ENCODE measurements around the gene CPS1.

Gene CPS1

DNA sequence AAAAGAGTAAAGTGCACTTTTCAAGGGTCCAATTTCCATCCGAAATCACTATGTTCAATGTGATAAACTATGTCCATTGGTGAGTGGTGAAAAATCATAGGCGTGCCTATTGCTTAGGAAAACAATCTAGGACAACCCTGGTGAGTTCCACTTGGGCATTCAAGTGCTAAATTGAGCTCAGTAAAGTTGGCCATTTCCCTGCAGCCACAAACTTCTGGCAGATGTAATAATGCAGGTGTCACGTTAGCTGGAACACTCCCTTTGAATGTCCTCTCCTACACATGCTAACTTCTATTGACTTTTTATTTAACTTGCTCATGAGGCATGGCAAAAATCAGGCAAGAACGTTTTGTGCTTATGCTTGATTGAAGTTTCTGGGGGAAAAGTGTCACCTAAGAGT is 67.1 kb downstream of the CPS1 start:
- Histone ChIP-seq H2AK5ac (ENCODE audit: low read length) (no peak overlapping the region), H3K9me3 (ENCODE audit: insufficient read depth, low read depth, low read length) (no peaks in the 10 kb centered on the region), H3K4me3 (ENCODE audit: low read depth, low read length) (no peak overlapping the region), H3K79me2 (ENCODE audit: control insufficient read depth, insufficient read depth, low read length, poor library complexity) (no peaks in the 10 kb centered on the region), H3K23ac (ENCODE audit: low read length) (no peak overlapping the region), H3K4me1 (ENCODE audit: control insufficient read depth in 1 of 2, insufficient read depth in 2 of 2, low read length in 2 of 2) (peaks cover 2 to 5% of the 10 kb centered on the region in 2 experiments), H3K27ac (ENCODE audit: low read depth, low read length) (no peak overlapping the region), H3K4ac (ENCODE audit: low read depth, low read length) (no peak overlapping the region), H3K4me2 (ENCODE audit: low read length) (no peak overlapping the region), H2BK5ac (ENCODE audit: low read depth, low read length, poor library complexity) (no peak overlapping the region), H2AFZ (ENCODE audit: insufficient read depth, low read length, poor library complexity) (no peak overlapping the region), H2BK12ac (ENCODE audit: low read length) (no peak overlapping the region), H3K9ac (ENCODE audit: low read length) (no peak overlapping the region), H3K18ac (ENCODE audit: low read length) (no peak overlapping the region), H4K91ac (ENCODE audit: low read depth, low read length) (no peak overlapping the region), H3K79me1 (ENCODE audit: low read length) (no peaks in the 10 kb centered on the region), H4K8ac (ENCODE audit: low read depth, low read length) (no peak overlapping the region), H3K27me3 (ENCODE audit: insufficient read depth, low read length) (no peaks in the 10 kb centered on the region), H3K36me3 (ENCODE audit: control insufficient read depth in 1 of 2, insufficient read depth in 2 of 2, low read length in 2 of 2) (no peaks in the 10 kb centered on the region), H4K12ac (ENCODE audit: low read depth, low read length) (no peak overlapping the region), H3K14ac (ENCODE audit: low read length) (no peak overlapping the region), H2BK120ac (ENCODE audit: insufficient read depth, low read length, poor library complexity) (no peak overlapping the region)
- DNase-seq, result no peak
- no CpG with 5 or more reads among the region's 4 CpGs for WGBS (ENCODE audit: extremely low coverage, insufficient coverage, insufficient read length)

DNA sequence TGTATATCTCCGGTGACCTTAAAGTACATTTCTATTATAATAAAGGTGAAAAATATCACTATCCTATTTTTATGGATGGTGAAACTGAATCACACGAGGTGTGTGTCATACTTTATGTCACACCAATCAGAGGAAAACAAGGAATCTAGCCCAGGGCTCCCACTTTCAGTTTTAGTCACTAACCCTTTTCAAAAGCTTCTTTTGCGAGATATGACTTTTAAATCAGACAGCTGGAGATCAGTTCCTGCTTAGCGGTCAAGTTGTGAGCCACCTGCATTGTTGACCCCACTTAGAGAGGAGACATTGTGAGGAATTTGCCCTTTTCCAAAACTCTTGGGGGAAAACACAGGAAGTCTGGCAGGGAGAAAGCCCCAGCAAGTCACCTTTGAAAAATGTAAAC is 70.5 kb downstream of the CPS1 start:
- Histone ChIP-seq H3K9me3 (ENCODE audit: insufficient read depth, low read depth, low read length) (no peaks in the 10 kb centered on the region), H3K4me1 (ENCODE audit: control insufficient read depth in 1 of 2, insufficient read depth in 2 of 2, low read length in 2 of 2) (peaks cover 2 to 5% of the 10 kb centered on the region in 2 experiments), H3K9ac (ENCODE audit: low read length) (no peak overlapping the region), H3K27me3 (ENCODE audit: insufficient read depth, low read length) (no peaks in the 10 kb centered on the region), H3K4me2 (ENCODE audit: low read length) (no peak overlapping the region), H3K36me3 (ENCODE audit: control insufficient read depth in 1 of 2, insufficient read depth in 2 of 2, low read length in 2 of 2) (no peaks in the 10 kb centered on the region), H4K12ac (ENCODE audit: low read depth, low read length) (no peak overlapping the region), H3K4ac (ENCODE audit: low read depth, low read length) (no peak overlapping the region), H2BK5ac (ENCODE audit: low read depth, low read length, poor library complexity) (no peak overlapping the region), H2AFZ (ENCODE audit: insufficient read depth, low read length, poor library complexity) (no peak overlapping the region), H2BK12ac (ENCODE audit: low read length) (no peak overlapping the region), H3K14ac (ENCODE audit: low read length) (no peak overlapping the region), H3K23ac (ENCODE audit: low read length) (no peak overlapping the region), H3K27ac (ENCODE audit: low read depth, low read length) (no peak overlapping the region), H3K4me3 (ENCODE audit: low read depth, low read length) (no peak overlapping the region), H4K8ac (ENCODE audit: low read depth, low read length) (no peak overlapping the region), H2BK120ac (ENCODE audit: insufficient read depth, low read length, poor library complexity) (no peak overlapping the region), H2AK5ac (ENCODE audit: low read length) (no peak overlapping the region), H3K79me1 (ENCODE audit: low read length) (no peaks in the 10 kb centered on the region), H4K91ac (ENCODE audit: low read depth, low read length) (no peak overlapping the region), H3K79me2 (ENCODE audit: control insufficient read depth, insufficient read depth, low read length, poor library complexity) (no peaks in the 10 kb centered on the region), H3K18ac (ENCODE audit: low read length) (no peak overlapping the region)
- WGBS (ENCODE audit: extremely low coverage, insufficient coverage, insufficient read length), result no CpG with 5 or more reads among the region's 4 CpGs
- DNase-seq, result no peak

- H2AK5ac ChIP-seq (ENCODE audit: low read length), result no peak overlapping the region
- no peaks in the 10 kb centered on the region for H3K9me3 ChIP-seq (ENCODE audit: insufficient read depth, low read depth, low read length)
- H2BK12ac ChIP-seq (ENCODE audit: low read length), result no peak overlapping the region
- no peak overlapping the region for H4K8ac ChIP-seq (ENCODE audit: low read depth, low read length)
- H3K4me3 ChIP-seq (ENCODE audit: low read depth, low read length), result no peak overlapping the region
- H3K36me3 ChIP-seq (ENCODE audit: control insufficient read depth in 1 of 2, insufficient read depth in 2 of 2, low read length in 2 of 2), result no peaks in the 10 kb centered on the region
- peaks cover 2 to 5% of the 10 kb centered on the region in 2 experiments for H3K4me1 ChIP-seq (ENCODE audit: control insufficient read depth in 1 of 2, insufficient read depth in 2 of 2, low read length in 2 of 2)
- WGBS (ENCODE audit: extremely low coverage, insufficient coverage, insufficient read length), result no CpG with 5 or more reads among the region's 5 CpGs
- no peak overlapping the region for H2BK120ac ChIP-seq (ENCODE audit: insufficient read depth, low read length, poor library complexity)
- no peak overlapping the region for H3K27ac ChIP-seq (ENCODE audit: low read depth, low read length)
- no peak overlapping the region for H3K4ac ChIP-seq (ENCODE audit: low read depth, low read length)
- no peaks in the 10 kb centered on the region for H3K27me3 ChIP-seq (ENCODE audit: insufficient read depth, low read length)
- H3K18ac ChIP-seq (ENCODE audit: low read length), result no peak overlapping the region
- no peak overlapping the region for H4K91ac ChIP-seq (ENCODE audit: low read depth, low read length)
- no peak overlapping the region for H3K14ac ChIP-seq (ENCODE audit: low read length)
- H2AFZ ChIP-seq (ENCODE audit: insufficient read depth, low read length, poor library complexity), result no peak overlapping the region
- H2BK5ac ChIP-seq (ENCODE audit: low read depth, low read length, poor library complexity), result no peak overlapping the region
- H3K79me1 ChIP-seq (ENCODE audit: low read length), result no peaks in the 10 kb centered on the region
- no peak overlapping the region for H3K9ac ChIP-seq (ENCODE audit: low read length)
- no peak for DNase-seq
- no peak overlapping the region for H3K4me2 ChIP-seq (ENCODE audit: low read length)
- no peaks in the 10 kb centered on the region for H3K79me2 ChIP-seq (ENCODE audit: control insufficient read depth, insufficient read depth, low read length, poor library complexity)
- H4K12ac ChIP-seq (ENCODE audit: low read depth, low read length), result no peak overlapping the region
- H3K23ac ChIP-seq (ENCODE audit: low read length), result no peak overlapping the region
These were observed 74.6 kb downstream of the CPS1 start for GRCh38 chr2:210630873-210631560.

GRCh38 chr2:210633699-210634098 is 77.3 kb downstream of the CPS1 start:
- Histone ChIP-seq H3K4me3 (ENCODE audit: low read depth, low read length) (no peak overlapping the region), H3K36me3 (ENCODE audit: control insufficient read depth in 1 of 2, insufficient read depth in 2 of 2, low read length in 2 of 2) (no peaks in the 10 kb centered on the region), H4K8ac (ENCODE audit: low read depth, low read length) (no peak overlapping the region), H3K4me1 (ENCODE audit: control insufficient read depth in 1 of 2, insufficient read depth in 2 of 2, low read length in 2 of 2) (no peaks in the 10 kb centered on the region), H3K79me1 (ENCODE audit: low read length) (no peaks in the 10 kb centered on the region), H2AFZ (ENCODE audit: insufficient read depth, low read length, poor library complexity) (no peak overlapping the region), H3K79me2 (ENCODE audit: control insufficient read depth, insufficient read depth, low read length, poor library complexity) (no peaks in the 10 kb centered on the region), H2AK5ac (ENCODE audit: low read length) (no peak overlapping the region), H3K4ac (ENCODE audit: low read depth, low read length) (no peak overlapping the region), H2BK5ac (ENCODE audit: low read depth, low read length, poor library complexity) (no peak overlapping the region), H4K91ac (ENCODE audit: low read depth, low read length) (no peak overlapping the region), H2BK120ac (ENCODE audit: insufficient read depth, low read length, poor library complexity) (no peak overlapping the region), H3K14ac (ENCODE audit: low read length) (no peak overlapping the region), H3K23ac (ENCODE audit: low read length) (no peak overlapping the region), H3K27ac (ENCODE audit: low read depth, low read length) (no peak overlapping the region), H3K9ac (ENCODE audit: low read length) (no peak overlapping the region), H3K4me2 (ENCODE audit: low read length) (no peak overlapping the region), H2BK12ac (ENCODE audit: low read length) (no peak overlapping the region), H4K12ac (ENCODE audit: low read depth, low read length) (no peak overlapping the region), H3K18ac (ENCODE audit: low read length) (no peak overlapping the region), H3K27me3 (ENCODE audit: insufficient read depth, low read length) (no peaks in the 10 kb centered on the region), H3K9me3 (ENCODE audit: insufficient read depth, low read depth, low read length) (no peaks in the 10 kb centered on the region)
- WGBS (ENCODE audit: extremely low coverage, insufficient coverage, insufficient read length), result no CpG with 5 or more reads among the region's 4 CpGs
- DNase-seq, result no peak

Measured in trophoblast cell (in vitro differentiated cells and primary cell).